ENCODE data around the gene SH3GL1. TPM values are rescaled to one million over a fixed set of nuclear protein-coding genes. Genes with fewer than 3 reads are reported as not detected.

Gene SH3GL1
- total and polyA plus RNA-seq, 2 donors = 15.4 to 40.6 TPM

DNA sequence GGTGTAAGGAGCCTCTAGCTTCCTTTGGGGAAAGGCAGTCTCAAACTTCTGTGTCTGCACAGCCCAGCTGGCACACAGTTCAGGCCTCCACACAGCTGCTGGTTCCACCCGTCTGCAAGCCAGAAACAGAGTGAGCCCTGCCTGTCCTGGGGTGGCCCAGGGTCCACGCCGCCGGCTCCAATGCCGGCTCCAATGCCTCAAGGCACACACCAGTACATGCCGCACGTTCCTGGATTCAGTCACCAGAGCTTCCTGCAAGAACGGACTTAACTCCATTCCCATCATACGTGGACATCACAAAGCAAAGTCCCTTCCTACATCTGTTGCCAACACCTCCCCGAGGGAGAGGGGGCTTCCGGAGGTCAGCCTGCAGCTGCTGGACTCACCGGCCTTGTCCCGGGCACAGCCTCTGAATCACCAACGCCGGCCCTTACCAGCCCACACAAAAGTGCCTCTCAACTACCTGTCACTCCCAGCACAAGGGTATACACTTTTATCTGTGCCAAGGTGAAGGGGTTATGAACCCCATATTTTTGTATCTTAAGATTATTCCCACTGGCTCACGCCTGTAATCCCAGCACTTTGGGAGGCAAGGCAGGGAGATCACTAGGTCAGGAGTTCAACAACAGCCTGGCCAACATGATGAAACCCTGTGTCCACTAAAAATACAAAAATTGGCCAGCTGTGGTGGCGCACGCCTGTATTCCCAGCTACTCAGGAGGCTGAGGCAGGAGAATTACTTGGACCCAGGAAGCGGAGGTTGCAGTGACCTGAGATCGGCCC lies 8.5 kb downstream of the SH3GL1 start:
- peaks cover 7 to 29% of the 10 kb centered on the region in 2 donors for H3K4me1 ChIP-seq (ENCODE audit: control insufficient read depth in 2 of 2, insufficient read depth in 2 of 2, low read length in 2 of 2)
- WGBS = 94% methylated on average over 20 of the region's 20 CpGs
- no peaks in the 10 kb centered on the region for H3K9me3 ChIP-seq (ENCODE audit: control insufficient read depth in 2 of 2, insufficient read depth in 1 of 2, low read length in 1 of 2)
- no peak for DNase-seq (ENCODE audit: low read depth in 6 of 9, low spot score in 9 of 9)
- peak overlapping the region; percentile 53 to 62 for H3K27ac ChIP-seq (ENCODE audit: low read depth in 1 of 2, low read length in 1 of 2)
- no peak overlapping the region for H3K4me3 ChIP-seq (ENCODE audit: low read length in 2 of 2)
- peaks cover 25 to 34% of the 10 kb centered on the region in 2 donors for H3K36me3 ChIP-seq (ENCODE audit: control insufficient read depth in 2 of 2, insufficient read depth in 2 of 2, low read length in 1 of 2)
- no peaks in the 10 kb centered on the region for H3K27me3 ChIP-seq (ENCODE audit: control insufficient read depth in 2 of 2, insufficient read depth in 1 of 2, low read length in 1 of 2)

DNA sequence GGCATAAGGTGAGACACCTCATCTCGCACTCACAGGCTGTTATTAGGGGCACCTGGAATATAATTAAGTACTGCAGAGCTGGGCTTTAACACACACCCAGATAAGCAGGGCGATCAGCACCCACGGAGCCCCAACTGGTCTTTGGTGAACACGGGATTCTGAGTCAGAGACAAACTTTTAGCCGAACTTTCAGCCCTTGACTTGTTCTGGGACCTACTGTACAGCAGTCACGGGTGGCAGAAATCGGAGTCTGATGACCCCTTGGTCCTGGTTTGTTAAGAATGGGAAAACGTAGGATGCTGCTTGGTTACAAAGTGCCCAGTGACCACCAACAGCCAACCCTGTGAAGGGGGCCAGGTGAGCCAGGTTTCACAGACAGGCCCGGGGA lies 9.0 kb downstream of the SH3GL1 start:
- H3K9me3 ChIP-seq (ENCODE audit: control insufficient read depth in 2 of 2, insufficient read depth in 1 of 2, low read length in 1 of 2) = no peaks in the 10 kb centered on the region
- no peak for DNase-seq (ENCODE audit: low read depth in 6 of 9, low spot score in 9 of 9)
- 88% methylated on average over 9 of the region's 9 CpGs for WGBS
- H3K4me3 ChIP-seq (ENCODE audit: low read length in 2 of 2) = no peak overlapping the region
- H3K27me3 ChIP-seq (ENCODE audit: control insufficient read depth in 2 of 2, insufficient read depth in 1 of 2, low read length in 1 of 2) = no peaks in the 10 kb centered on the region
- H3K36me3 ChIP-seq (ENCODE audit: control insufficient read depth in 2 of 2, insufficient read depth in 2 of 2, low read length in 1 of 2) = peaks cover 25 to 28% of the 10 kb centered on the region in 2 donors
- peak overlapping the region; percentile 53 to 62 for H3K27ac ChIP-seq (ENCODE audit: low read depth in 1 of 2, low read length in 1 of 2)
- H3K4me1 ChIP-seq (ENCODE audit: control insufficient read depth in 2 of 2, insufficient read depth in 2 of 2, low read length in 2 of 2) = peaks cover 7 to 29% of the 10 kb centered on the region in 2 donors

DNA sequence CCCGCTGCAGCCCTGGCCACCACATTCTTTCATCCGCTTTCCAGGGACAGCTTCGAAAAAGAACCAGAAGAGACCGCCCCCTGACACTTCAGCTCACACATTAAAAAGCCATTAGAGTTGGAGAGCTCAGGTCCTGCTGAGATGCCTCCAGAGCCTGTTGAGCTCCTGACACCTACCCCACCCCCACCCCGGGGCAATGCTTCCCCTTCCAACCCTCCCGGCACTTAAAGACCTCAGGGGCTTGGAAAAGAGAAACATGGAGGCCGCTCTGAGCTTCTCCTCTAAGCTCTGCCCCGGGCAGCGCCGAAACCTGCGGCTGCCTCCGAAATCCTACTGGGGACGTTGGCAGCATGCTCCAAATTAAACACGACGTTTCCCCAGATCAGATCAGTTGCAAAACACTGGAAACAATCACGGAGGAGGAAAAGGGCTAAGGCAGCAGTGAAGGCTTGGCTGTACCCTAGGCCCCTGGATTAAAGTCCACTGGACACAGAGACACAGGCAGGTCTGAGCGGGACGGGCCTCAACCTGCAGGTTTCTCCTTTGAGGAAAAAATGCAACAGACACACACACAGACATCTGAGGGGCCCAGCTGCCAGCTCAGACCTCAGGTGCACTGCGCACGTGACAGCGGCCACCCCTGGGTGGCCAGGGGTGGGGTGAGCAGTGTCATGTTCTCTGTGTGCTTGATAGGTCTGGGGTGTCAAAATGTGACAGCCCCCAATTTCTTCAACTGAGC lies 9.6 kb downstream of the SH3GL1 start:
- no peak for DNase-seq (ENCODE audit: low read depth in 6 of 9, low spot score in 9 of 9)
- peaks cover 7 to 29% of the 10 kb centered on the region in 2 donors for H3K4me1 ChIP-seq (ENCODE audit: control insufficient read depth in 2 of 2, insufficient read depth in 2 of 2, low read length in 2 of 2)
- no peak overlapping the region for H3K4me3 ChIP-seq (ENCODE audit: low read length in 2 of 2)
- H3K27ac ChIP-seq (ENCODE audit: low read depth in 1 of 2, low read length in 1 of 2) = peak overlapping the region; percentile 53 to 62
- H3K27me3 ChIP-seq (ENCODE audit: control insufficient read depth in 2 of 2, insufficient read depth in 1 of 2, low read length in 1 of 2) = no peaks in the 10 kb centered on the region
- 78% methylated on average over 21 of the region's 21 CpGs for WGBS
- peaks cover 22 to 28% of the 10 kb centered on the region in 2 donors for H3K36me3 ChIP-seq (ENCODE audit: control insufficient read depth in 2 of 2, insufficient read depth in 2 of 2, low read length in 1 of 2)
- H3K9me3 ChIP-seq (ENCODE audit: control insufficient read depth in 2 of 2, insufficient read depth in 1 of 2, low read length in 1 of 2) = no peaks in the 10 kb centered on the region

DNA sequence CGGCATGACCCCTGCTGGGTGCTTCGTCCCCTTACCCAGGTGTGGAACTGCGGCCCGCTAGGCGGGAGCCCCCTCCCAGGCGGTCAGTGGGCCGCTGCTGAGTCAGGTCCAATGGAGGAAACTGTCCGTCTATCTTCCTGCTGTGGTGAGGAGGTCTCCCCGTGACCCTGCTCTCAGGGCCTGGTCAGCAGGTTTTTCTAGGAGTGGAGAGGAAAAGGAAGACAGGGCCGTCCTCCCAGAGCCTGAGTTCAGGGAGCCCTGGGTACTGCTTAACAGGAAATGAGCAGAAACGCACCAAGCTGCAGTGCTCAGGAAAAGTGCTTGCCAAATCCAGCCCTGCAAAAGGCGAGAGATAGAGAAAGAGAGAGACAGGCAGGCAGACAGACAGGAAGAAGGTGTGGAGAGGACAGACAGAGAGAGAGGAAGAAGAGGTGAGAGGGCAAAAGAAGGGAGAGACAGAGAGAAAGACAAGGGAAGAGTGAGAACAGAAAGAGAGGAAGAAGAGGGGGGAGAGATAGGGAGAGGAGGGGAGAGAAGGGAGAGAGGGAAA lies 10.3 kb downstream of the SH3GL1 start:
- Histone ChIP-seq H3K9me3 (ENCODE audit: control insufficient read depth in 2 of 2, insufficient read depth in 1 of 2, low read length in 1 of 2) (no peaks in the 10 kb centered on the region), H3K36me3 (ENCODE audit: control insufficient read depth in 2 of 2, insufficient read depth in 2 of 2, low read length in 1 of 2) (peaks cover 18 to 32% of the 10 kb centered on the region in 2 donors), H3K27me3 (ENCODE audit: control insufficient read depth in 2 of 2, insufficient read depth in 1 of 2, low read length in 1 of 2) (no peaks in the 10 kb centered on the region), H3K4me3 (ENCODE audit: low read length in 2 of 2) (no peak overlapping the region), H3K27ac (ENCODE audit: low read depth in 1 of 2, low read length in 1 of 2) (peak overlapping the region; percentile 61 to 62), H3K4me1 (ENCODE audit: control insufficient read depth in 2 of 2, insufficient read depth in 2 of 2, low read length in 2 of 2) (peaks cover 7 to 29% of the 10 kb centered on the region in 2 donors)
- 79% methylated on average over 12 of the region's 12 CpGs for WGBS
- peak in 1 of 9 donors; percentile 22 for DNase-seq (ENCODE audit: low read depth in 6 of 9, low spot score in 9 of 9)

DNA sequence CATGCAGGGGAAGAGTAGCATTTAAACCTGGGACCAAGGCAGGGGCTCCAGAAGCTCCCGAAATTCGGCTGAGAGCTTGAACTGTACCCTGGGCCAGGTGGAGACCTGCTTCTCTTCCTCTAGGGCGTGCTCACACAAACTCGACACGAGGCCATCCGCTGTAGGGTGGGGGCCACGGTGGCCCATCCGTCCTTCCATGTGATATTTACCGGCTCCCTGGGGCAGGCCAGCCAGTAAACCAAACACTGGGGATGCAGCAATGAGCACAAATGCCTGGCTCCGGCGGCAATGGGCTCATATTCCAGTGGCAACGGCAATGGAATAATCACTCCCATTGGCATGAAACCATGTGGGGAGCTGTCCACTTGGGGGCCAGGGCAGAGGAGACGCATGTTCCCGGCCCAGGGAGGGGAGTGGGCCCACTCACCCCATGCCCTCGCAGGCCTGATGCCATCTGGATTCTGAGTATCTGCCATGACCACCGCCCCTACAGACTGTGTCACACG lies 10.8 kb downstream of the SH3GL1 start:
- DNase-seq (ENCODE audit: low read depth in 6 of 9, low spot score in 9 of 9) = no peak
- H3K4me3 ChIP-seq (ENCODE audit: low read length in 2 of 2) = no peak overlapping the region
- peak overlapping the region; percentile 61 to 62 for H3K27ac ChIP-seq (ENCODE audit: low read depth in 1 of 2, low read length in 1 of 2)
- H3K4me1 ChIP-seq (ENCODE audit: control insufficient read depth in 2 of 2, insufficient read depth in 2 of 2, low read length in 2 of 2) = peaks cover 7 to 29% of the 10 kb centered on the region in 2 donors
- peaks cover 14 to 30% of the 10 kb centered on the region in 2 donors for H3K36me3 ChIP-seq (ENCODE audit: control insufficient read depth in 2 of 2, insufficient read depth in 2 of 2, low read length in 1 of 2)
- 96% methylated on average over 17 of the region's 17 CpGs for WGBS
- H3K9me3 ChIP-seq (ENCODE audit: control insufficient read depth in 2 of 2, insufficient read depth in 1 of 2, low read length in 1 of 2) = no peaks in the 10 kb centered on the region
- no peaks in the 10 kb centered on the region for H3K27me3 ChIP-seq (ENCODE audit: control insufficient read depth in 2 of 2, insufficient read depth in 1 of 2, low read length in 1 of 2)

DNA sequence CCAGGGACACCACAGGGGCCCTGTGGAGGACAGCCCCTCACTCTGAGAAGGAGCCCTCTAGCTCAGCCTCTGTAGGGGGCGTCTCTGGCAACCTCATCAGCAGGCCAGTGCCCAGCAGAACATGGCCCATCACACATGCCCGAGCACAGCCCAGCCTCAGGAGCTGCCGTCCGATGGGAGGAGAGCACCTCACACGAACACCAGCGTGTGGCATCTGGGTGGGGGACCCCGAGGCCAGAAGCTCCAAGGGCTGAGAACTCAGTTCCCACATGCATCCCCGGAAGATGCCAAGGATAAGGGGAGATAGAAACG lies 11.3 kb downstream of the SH3GL1 start:
- Histone ChIP-seq H3K36me3 (ENCODE audit: control insufficient read depth in 2 of 2, insufficient read depth in 2 of 2, low read length in 1 of 2) (peaks cover 14 to 33% of the 10 kb centered on the region in 2 donors), H3K9me3 (ENCODE audit: control insufficient read depth in 2 of 2, insufficient read depth in 1 of 2, low read length in 1 of 2) (no peaks in the 10 kb centered on the region), H3K4me3 (ENCODE audit: low read length in 2 of 2) (no peak overlapping the region), H3K27me3 (ENCODE audit: control insufficient read depth in 2 of 2, insufficient read depth in 1 of 2, low read length in 1 of 2) (no peaks in the 10 kb centered on the region), H3K27ac (ENCODE audit: low read depth in 1 of 2, low read length in 1 of 2) (no peak overlapping the region), H3K4me1 (ENCODE audit: control insufficient read depth in 2 of 2, insufficient read depth in 2 of 2, low read length in 2 of 2) (peaks cover 7 to 29% of the 10 kb centered on the region in 2 donors)
- 98% methylated on average over 9 of the region's 9 CpGs for WGBS
- no peak for DNase-seq (ENCODE audit: low read depth in 6 of 9, low spot score in 9 of 9)

DNA sequence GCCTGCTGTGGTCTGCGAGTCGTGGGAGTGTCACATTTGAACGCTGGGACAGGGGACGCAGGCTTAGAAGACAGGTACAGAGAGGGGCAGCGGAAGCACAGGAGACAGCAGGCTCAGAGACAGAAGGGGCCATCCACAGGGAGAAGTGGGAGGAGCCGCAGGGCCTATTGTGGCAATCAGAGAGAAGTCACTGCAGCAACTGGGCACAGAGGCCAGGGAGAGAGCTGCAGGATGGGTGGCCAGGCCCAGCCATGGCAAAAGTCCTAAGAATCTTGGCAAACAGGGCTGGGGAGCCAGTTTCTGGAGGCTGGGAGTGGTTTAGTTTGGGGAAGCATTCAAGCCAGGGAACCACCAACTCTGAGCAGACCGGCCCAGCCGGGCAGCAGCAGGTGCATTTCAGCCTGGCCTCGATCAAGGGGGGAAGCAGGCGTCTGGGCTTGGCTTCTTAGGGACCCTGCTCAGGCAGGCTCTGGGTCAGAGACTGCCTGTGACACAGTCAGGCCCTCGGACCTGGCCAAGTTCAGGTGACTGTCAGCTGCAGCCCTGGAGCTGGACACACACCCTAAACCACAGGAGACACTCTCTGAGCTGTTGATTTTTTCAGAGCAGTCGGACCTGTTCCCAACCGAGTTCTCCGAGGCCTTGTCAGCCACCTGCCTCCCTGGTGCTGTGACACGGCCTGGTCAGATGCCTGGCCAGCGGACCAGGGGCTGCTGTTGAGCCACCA lies 11.8 kb downstream of the SH3GL1 start:
- no peak overlapping the region for H3K27ac ChIP-seq (ENCODE audit: low read depth in 1 of 2, low read length in 1 of 2)
- no peak overlapping the region for H3K4me3 ChIP-seq (ENCODE audit: low read length in 2 of 2)
- peaks cover 7 to 29% of the 10 kb centered on the region in 2 donors for H3K4me1 ChIP-seq (ENCODE audit: control insufficient read depth in 2 of 2, insufficient read depth in 2 of 2, low read length in 2 of 2)
- no peak for DNase-seq (ENCODE audit: low read depth in 6 of 9, low spot score in 9 of 9)
- no peaks in the 10 kb centered on the region for H3K27me3 ChIP-seq (ENCODE audit: control insufficient read depth in 2 of 2, insufficient read depth in 1 of 2, low read length in 1 of 2)
- no peaks in the 10 kb centered on the region for H3K9me3 ChIP-seq (ENCODE audit: control insufficient read depth in 2 of 2, insufficient read depth in 1 of 2, low read length in 1 of 2)
- WGBS = 96% methylated on average over 16 of the region's 16 CpGs
- peaks cover 16 to 38% of the 10 kb centered on the region in 2 donors for H3K36me3 ChIP-seq (ENCODE audit: control insufficient read depth in 2 of 2, insufficient read depth in 2 of 2, low read length in 1 of 2)

DNA sequence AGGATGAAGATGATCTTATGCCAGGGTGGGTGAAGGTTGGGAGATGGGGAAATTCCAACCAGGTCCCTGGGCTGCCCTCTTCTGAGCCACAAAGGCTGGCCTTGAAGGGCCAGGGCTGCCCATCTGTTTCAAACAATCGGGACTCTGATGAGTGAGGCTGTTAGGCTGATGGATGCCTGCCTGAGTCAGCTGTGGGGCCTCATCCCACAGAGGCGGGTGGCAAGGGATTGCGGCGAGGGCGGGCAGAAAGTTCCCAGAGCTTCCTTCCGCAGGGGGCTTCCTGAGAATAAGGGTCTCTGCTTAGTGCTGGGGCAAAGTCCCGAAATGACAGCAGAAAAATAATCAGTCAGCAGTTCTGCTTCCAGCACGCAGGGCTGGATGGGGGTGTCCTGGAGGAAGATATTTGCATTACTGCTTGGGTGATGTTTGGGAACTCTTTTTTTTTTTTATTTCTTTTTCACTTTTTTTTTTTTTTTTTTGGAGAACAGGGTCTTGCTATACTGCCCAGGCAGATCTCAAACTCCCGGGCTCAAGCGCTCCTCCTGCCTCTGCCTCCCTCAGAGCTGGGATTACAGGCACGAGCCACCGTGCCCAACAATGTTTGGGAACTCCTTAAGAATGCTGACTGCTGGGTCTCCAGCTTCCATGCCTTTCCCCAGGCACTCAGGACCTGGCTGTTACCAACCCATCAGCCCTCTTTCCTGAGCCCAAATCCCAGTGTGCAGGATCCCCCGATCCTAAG lies 14.1 kb downstream of the SH3GL1 start:
- WGBS = 92% methylated on average over 13 of the region's 13 CpGs
- H3K9me3 ChIP-seq (ENCODE audit: control insufficient read depth in 2 of 2, insufficient read depth in 1 of 2, low read length in 1 of 2) = no peaks in the 10 kb centered on the region
- H3K27me3 ChIP-seq (ENCODE audit: control insufficient read depth in 2 of 2, insufficient read depth in 1 of 2, low read length in 1 of 2) = no peaks in the 10 kb centered on the region
- H3K4me3 ChIP-seq (ENCODE audit: low read length in 2 of 2) = no peak overlapping the region
- peaks cover 7 to 19% of the 10 kb centered on the region in 2 donors for H3K4me1 ChIP-seq (ENCODE audit: control insufficient read depth in 2 of 2, insufficient read depth in 2 of 2, low read length in 2 of 2)
- peaks cover 18 to 35% of the 10 kb centered on the region in 2 donors for H3K36me3 ChIP-seq (ENCODE audit: control insufficient read depth in 2 of 2, insufficient read depth in 2 of 2, low read length in 1 of 2)
- no peak overlapping the region for H3K27ac ChIP-seq (ENCODE audit: low read depth in 1 of 2, low read length in 1 of 2)
- DNase-seq (ENCODE audit: low read depth in 6 of 9, low spot score in 9 of 9) = no peak
